Astrocyte of the cerebellum (primary cell): ENCODE data around the gene MAPKBP1.

Experiments
- DNase-seq: peaks from one replicate; pipeline ENCODE4 v3.0.0-alpha.2; 2011; ENCODE audit warnings: low read depth
- H3K4me3 ChIP-seq: 2 replicates; pipeline ENCODE4 v1.5.1; 2011; ENCODE audit warnings: mild to moderate bottlenecking, low read depth, low read length, moderate library complexity
- in situ Hi-C: cut with HindIII; loops from 2 replicates; pipeline ENCODE4 v1.10.0; 2017; ENCODE audit warnings: low sequenced_read_pairs
- TF ChIP-seq, protein P1 (sequence below): IDR thresholded peaks from 2 replicates; pipeline ENCODE4 v1.5.1; 2012; ENCODE audit warnings: low read length, low read depth, moderate library complexity, mild to moderate bottlenecking; ENCODE audit errors: missing control alignments

The MAPKBP1 gene

DNA sequence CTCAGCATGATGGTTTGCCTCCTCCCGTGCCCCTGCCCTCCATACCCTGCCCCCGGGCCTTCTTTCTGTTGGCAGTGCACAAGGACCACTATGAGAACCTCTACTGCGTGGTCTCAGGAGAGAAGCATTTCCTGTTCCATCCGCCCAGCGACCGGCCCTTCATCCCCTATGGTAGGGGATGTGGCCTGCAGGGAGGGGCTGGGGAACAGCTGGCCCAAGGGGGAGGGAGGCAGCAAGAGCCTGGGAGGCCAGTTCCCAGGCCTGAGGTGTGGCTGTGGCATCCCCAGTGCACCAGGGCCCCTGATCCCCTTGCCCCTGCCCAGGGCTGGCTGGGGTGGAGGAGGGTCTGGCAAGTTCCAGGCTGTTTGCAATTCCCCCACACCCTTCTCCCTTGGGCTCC, 61.8 kb downstream of the MAPKBP1 start:
- H3K4me3 ChIP-seq, result no peak overlapping the region
- TF ChIP-seq, protein P1, sequence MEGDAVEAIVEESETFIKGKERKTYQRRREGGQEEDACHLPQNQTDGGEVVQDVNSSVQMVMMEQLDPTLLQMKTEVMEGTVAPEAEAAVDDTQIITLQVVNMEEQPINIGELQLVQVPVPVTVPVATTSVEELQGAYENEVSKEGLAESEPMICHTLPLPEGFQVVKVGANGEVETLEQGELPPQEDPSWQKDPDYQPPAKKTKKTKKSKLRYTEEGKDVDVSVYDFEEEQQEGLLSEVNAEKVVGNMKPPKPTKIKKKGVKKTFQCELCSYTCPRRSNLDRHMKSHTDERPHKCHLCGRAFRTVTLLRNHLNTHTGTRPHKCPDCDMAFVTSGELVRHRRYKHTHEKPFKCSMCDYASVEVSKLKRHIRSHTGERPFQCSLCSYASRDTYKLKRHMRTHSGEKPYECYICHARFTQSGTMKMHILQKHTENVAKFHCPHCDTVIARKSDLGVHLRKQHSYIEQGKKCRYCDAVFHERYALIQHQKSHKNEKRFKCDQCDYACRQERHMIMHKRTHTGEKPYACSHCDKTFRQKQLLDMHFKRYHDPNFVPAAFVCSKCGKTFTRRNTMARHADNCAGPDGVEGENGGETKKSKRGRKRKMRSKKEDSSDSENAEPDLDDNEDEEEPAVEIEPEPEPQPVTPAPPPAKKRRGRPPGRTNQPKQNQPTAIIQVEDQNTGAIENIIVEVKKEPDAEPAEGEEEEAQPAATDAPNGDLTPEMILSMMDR, result no peak
- no peak for DNase-seq
- in situ Hi-C loops, result no loop called here

DNA sequence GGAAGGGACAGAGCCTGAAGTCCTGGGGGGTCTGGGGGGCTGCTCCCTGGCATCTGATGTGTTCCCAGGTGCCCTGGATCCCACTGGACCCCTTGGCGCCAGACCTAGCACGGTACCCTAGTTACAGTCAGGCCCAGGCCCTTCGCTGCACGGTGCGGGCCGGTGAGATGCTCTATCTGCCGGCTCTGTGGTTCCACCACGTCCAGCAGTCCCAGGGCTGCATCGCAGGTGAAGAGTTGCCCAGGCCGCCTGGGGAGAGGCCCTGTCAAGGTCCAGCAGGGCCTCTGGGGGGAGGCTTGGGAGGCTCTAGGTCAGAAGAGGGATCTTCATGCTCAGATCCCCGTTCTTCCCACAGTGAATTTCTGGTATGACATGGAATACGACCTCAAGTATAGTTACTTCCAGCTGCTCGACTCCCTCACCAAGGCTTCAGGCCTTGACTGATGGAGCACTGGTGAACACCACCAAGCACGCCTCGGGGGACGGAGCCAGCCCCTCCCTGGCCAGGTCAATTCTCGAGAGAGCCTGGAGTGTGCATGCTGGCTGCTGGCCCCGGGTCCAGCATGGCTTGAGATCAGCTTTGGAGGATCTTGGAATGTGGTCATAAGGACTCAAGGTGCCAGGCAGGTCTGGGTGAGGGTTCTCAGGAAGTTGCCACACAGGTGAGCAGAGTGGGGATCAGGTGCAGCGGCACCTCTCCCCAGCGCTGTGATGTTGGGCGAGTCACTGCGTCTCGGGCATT, 62.6 kb downstream of the MAPKBP1 start:
- no peak for DNase-seq
- in situ Hi-C loops, result no loop called here
- no peak overlapping the region for H3K4me3 ChIP-seq
- TF ChIP-seq, protein P1, result no peak

DNA sequence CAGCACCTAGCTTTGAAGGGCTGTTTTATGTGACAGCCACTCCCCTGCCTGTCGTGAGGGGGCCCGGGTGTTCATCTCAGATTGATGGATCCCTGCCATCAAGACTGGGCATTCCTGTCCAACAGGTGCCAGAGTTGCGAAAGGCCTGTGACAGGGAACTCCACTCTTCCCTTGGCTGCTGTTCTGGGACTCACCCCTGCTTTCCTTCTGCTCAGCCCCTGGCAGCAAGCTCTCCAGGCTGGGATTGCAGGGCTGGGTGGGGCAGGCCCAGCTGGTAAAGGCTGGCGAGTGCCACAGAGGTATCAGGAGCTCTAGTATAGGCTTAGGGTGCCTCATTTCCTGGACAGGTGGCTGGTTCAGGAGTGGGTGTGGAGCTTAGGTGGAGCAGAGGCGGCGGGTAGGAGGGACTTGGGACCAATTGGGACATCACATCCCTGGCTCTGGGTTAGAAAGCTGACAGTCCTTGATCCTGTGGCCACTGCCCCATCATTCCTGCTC, 64.2 kb downstream of the MAPKBP1 start, which contains the start of gene PLA2G4B:
TSS of gene PLA2G4B (plus strand) at position 448 of the 498 bp plus-strand sequence. CDS start 67 bp downstream, outside the sequence.
- H3K4me3 ChIP-seq, result no peak within 1 kb of the TSS
- TF ChIP-seq, protein P1, result no peak
- DNase-seq, result no peak
- in situ Hi-C loops, result no loop called here

DNA sequence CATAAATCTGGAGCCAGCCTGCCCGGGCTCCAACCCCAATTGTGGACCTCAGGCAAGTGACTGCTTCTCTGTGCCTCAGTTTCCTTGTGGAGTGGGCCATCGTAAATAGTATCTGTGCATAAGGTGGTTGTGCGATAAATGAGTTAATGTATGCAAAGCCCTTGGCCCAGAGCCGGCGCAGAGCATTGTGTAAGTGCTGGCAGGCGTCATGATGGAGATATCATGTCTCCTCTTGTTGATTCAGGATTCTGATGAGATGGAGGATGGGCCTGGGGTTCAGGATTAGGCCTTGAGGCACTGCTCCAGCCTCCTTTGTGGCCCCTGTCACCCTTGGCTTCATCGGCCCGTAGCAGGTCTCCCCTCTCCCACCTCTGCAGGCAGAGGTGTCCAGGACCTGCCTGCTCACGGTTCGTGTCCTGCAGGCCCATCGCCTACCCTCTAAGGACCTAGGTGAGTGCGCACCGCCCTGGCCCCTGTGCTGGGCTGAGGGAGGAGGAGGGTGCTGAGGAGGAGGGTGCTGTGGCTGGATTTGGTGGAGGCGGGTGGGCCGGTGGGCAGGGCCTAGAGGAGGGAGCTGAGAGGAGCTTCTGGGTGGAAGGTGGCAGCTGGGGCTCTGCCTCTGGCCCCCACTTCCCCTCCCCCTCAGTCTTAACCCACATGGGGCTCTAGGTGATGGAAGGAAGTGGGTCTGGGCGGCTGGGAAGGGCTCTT, 65.7 kb downstream of the MAPKBP1 start:
- TF ChIP-seq, protein P1, result no peak
- H3K4me3 ChIP-seq, result no peak overlapping the region
- in situ Hi-C loops, result no loop called here
- DNase-seq, result no peak

DNA sequence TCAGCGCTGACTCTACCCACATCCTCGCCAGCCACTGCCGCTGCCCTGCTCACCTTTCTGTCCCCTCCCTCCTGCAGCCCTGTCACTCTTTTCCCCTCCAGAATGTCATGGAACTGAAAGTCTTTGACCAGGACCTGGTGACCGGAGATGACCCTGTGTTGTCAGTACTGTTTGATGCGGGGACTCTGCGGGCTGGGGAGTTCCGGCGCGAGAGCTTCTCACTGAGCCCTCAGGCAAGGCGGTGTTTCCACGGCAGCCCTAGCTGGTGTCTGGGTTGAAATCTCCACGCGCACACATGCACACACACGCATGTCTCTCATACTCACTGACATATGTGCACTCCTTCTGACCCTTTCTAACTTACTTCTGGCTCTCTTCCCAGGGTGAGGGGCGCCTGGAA, 66.4 kb downstream of the MAPKBP1 start:
- DNase-seq, result no peak
- H3K4me3 ChIP-seq, result no peak overlapping the region
- TF ChIP-seq, protein P1, result no peak
- in situ Hi-C loops, result no loop called here

DNA sequence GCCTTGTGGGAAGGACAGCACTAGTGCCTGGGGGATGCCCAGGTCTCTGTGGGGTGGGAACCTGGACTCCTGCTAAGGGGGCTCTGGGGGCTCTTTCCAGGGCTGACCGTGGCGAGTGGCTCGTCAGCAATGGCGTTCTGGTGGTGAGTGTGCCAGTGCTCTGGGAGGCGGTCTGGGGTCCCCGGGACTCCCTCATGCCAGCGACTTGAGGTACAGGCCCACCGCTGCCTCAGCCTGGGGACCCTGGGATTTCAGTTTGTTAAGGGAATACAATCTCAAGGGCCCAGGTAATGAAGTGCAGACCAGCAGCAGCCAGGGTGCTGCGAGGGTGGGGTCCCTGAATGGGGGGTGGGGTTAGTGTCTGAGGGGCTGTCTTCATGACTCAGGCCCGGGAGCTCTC, 66.8 kb downstream of the MAPKBP1 start:
- in situ Hi-C loops, result no loop called here
- H3K4me3 ChIP-seq, result no peak overlapping the region
- TF ChIP-seq, protein P1, result no peak
- DNase-seq, result no peak
